Stimulated activated CD4-positive, alpha-beta T cell treated with anti-CD3 and anti-CD28 coated beads, Interleukin-4, amount 100 ng/mL, for 48 hours (primary cell): ENCODE measurements around the gene MPI.
"Not testable (repeated sequence)": the region's sequence is repeated elsewhere in the genome, so short reads cannot be mapped to it uniquely, and the experiment has no call there.

Source experiments
- DNase-seq, 2 donors: peaks; one replicate each; pipeline ENCODE4 v3.0.0-alpha.2; 2020; ENCODE audit warnings: low read depth in 2 of 2

Gene MPI

DNA sequence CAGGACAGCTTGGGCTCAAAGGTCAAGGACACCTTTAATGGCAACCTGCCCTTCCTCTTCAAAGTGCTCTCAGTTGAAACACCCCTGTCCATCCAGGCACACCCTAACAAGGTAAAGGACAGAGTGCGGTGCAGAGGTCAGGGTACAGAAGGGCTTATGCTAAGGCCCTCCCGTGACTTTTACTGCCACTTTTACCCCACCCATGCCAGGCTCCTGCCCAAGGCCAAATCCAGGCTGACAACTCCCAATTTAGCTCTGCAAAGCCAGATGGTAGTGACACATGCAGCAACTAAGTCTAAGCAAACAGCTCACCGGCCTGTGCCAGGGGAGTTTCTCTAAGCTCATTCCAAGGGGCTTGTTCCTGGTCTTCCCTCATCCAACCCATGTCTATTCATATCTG lies 1.6 kb downstream of the MPI start:
- no peak for DNase-seq

GRCh38 chr15:74892313-74892712 lies 2.5 kb downstream of the MPI start:
- DNase-seq, result no peak

- DNase-seq, result no peak
These were observed 3.1 kb downstream of the MPI start for GRCh38 chr15:74892931-74893330.

- no peak for DNase-seq
These were observed 3.8 kb downstream of the MPI start for GRCh38 chr15:74893627-74894026.

- DNase-seq, result not testable (repeated sequence)
These were observed 4.5 kb downstream of the MPI start for GRCh38 chr15:74894383-74894782.

DNA sequence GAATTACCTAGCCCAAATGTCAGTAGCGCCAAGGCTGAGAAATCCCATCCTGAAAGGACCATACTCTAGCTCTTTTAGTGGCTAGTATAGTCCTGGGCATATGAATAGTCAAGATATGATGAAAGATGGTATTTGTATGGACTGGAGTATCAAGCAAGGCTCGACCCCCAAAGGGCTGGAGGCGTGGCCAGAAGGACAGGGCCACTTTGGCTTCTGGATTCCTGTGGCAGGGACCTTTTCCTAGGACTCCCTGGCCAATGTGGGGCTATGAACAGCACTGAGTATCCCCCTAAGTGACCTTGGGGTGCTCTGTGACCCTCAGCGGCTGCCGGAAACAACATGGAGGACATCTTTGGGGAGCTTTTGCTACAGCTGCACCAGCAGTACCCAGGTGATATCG lies 6.0 kb downstream of the MPI start:
- no peak for DNase-seq

DNA sequence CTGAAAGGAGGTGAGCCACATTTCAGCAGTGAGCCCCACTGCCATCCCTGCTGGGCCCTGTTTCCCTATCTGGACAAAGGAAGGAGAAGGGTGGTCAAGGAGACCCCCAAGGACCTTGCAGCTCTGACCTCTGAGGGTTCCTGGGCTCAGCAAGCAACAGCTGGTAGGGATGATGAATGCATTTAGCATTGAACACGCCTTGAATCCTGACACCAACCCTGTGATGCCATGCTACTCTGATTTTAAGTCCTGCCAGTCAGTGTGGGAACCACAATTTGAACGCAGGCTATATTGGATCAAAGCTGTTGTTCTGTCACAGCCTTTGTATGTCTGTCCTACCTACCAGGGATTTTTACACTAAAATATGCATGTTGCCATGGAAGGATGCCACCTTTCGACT lies 6.5 kb downstream of the MPI start:
- DNase-seq, result no peak

DNA sequence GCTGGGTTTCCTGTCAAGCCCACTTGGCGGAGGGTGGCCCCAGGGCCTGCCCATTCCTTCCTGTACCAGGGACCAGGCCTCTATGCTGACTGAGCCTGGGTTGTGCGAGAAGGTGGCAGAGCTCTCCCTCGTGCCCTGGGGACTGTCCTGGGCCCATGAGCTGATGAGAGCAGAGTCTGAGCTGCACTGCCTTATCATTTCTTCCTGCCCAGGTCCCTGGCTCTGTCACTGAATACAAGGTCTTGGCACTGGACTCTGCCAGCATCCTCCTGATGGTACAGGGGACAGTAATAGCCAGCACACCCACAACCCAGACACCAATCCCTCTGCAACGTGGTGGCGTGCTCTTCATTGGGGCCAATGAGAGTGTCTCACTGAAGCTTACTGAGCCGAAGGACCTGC lies 7.5 kb downstream of the MPI start:
- DNase-seq, result no peak

GRCh38 chr15:74901612-74902063 lies 11.8 kb downstream of the MPI start:
- DNase-seq, result peak; percentile 32 to 52

GRCh38 chr15:74902295-74903075 lies 12.6 kb downstream of the MPI start:
- no peak for DNase-seq

GRCh38 chr15:74903676-74904075 lies 13.8 kb downstream of the MPI start:
- DNase-seq, result no peak

DNA sequence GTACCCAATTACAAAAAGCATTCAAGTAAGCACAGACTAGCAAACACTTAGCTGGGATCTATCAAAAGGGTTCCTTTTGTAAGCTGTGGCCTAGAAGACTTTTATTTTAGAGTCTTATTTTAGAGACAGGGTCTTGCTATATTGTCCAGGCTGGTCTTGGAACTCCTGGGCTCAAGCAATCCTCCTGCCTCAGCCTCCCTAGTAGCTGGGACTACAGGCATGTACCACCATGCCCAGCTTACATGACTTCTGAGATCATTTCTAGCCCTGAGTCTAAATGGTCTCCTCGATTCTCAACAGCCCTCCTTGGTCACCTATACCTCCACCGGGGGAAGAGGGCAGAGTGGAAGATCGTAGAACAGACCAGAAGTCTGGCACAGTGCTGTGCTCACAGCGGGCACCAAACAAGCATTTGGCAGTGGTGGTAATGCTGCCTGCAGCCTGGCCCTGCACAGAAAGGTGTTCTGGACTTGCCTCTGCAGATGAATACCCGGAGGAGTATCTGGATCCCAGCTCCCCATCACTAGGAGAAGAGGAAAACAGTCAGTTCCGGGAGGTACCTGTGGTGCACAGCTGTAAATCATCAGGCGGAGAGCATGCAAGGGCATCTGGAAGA lies 14.5 kb downstream of the MPI start:
- DNase-seq, result no peak

DNA sequence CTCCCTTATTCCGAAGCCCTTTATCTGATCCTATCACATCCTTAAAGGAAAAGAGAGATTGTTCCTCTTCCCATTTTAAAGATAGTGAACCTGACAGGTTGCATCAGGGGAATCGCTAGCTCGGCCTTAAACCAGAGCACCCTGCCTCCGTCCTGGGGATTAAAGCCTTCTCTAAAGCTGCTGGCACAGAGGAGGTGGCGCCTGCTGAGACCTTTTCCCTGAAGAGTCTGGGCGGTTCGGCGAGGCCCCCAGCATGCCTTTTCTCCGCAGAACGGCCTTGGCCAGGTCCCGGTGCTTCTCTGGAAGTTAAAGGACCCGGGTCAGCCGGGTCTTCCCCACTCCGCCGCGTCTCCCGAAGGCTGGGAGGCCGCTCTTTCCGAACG lies 16.2 kb downstream of the MPI start:
- DNase-seq, result peak in 1 of 2 donors; percentile 17

DNA sequence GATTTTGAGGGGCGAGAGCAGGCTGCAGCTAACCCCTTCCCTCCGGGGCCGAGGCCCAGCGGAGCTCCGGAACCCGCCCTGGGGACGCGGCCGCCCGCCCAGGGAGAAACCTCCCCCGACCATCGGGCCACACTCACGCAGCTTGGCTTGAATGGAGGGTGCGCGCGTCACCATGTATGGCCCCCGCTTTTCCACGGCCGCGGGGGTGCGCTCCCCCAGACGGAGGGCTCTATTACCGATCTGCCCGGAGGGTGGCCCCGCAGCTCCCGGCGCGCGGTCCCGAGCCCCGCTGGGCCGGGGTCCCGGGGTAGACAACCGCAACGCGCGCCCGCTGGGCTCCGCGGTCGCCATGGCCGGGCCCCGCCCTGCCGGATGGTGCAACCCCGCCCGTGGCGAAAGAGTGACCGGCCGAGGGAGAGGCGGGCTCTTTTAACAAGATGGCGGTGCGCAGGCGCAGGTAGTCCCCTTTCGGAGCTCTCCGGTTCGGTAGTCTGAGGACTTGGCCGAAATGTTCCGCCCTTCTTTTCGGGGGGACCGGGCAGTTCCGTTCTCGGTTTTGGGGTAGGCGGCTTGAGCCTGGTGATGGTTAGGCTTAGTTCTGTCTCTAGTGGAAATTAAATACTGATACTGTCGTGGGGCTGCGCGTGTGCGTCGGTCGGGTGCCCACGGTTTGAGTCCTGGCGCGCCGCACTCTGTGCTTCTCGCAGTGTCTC lies 16.8 kb downstream of the MPI start, which contains the start of gene FAM219B:
FAM219B (minus strand) TSS at position 402 of the 713 bp plus-strand sequence; CDS start at position 351, 51 bp downstream.
- peak; percentile 70 to 74 for DNase-seq

DNA sequence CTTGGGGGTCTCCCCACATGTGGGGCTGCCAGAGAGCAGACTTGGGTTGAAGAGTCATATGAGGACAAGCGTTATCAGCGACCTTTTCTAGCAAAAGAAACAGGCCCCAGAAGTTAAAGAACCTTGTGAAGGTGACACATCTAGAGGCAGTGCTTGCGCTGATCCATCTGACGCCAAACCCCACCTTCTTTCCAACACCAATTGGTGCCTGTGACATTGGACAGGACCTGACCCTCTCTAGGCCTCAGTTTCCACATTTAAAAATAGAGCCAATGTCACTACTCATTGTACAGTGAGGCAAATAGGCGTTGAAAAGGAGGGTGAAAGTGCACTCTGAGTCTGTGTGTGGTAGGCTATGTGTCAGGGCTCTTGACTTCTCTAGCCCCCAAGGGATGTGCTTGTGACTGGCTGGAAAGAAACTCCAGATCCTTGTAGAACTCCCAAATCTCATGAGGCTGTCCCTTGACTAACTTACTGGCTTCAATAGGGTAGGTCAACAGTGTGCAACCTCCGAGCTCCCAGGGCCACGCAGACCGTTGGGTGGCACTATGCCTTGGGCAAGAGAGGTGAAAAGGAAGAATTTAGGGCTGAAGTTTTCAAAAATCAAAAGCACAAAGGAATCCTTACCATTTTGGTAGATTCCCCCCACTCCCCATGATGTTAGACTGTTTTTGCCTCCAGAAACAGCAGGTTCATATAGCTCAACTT lies 17.5 kb downstream of the MPI start:
- no peak for DNase-seq

GRCh38 chr15:74908635-74909034 lies 18.8 kb downstream of the MPI start:
- DNase-seq, result no peak

DNA sequence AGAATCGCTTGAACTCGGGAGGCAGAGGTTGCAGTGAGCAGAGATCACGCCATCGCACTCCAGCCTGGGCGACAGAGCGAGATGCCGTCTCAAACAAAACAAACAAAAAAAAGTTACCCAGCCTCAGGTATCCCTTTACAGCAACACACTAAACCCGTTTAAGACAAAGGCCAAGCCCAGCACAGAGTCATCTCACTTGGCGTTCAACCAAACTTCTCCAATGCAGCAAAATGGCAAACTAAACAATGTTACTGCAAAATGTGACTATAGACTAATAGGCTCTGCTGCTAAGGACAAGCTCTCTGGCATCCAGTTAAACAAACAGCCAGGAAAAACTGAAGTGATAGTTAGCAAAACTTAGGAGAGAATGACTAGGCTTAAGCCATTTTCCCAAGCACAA lies 23.2 kb downstream of the MPI start:
- DNase-seq, result no peak

GRCh38 chr15:74913799-74914198 lies 24.0 kb downstream of the MPI start:
- not testable (repeated sequence) for DNase-seq

- DNase-seq, result no peak
These were observed 27.8 kb downstream of the MPI start for GRCh38 chr15:74917676-74918075.

DNA sequence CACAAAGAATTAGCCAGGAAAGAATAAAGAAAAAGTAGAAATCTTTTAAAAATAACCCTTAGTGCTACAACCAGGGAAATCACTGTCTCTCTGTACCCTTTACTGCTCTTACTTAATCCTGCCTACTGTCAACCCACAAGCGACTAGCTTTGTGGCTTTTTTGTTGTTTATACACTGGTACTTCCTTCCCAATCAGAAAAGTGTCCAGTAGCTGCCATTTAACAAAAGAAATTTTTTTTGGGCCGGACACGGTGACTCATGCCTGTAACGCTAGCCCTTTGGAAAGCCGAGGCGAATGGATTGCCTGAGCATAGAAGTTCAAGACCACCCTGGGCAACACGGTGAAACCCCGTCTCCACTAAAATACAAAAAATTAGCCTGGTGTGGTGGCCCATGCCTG lies 30.6 kb downstream of the MPI start:
- no peak for DNase-seq

DNA sequence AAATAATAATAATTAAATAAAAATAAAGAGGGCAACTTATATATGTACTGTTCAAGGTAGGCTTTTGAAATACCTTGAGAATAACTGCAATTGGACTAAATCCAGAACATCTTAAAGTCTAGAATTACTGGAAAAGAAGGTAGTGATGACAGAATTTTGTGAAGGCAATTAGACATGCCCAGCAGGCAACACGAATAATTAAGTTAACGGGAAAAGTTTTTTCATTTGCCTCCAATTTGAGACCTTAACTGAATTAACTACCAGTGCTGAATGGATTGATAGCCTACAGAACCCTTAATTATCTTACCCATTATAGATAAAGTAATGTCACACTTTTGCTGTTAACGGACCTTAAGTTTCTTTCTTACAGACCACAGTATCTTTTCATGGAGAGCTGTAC lies 34.7 kb downstream of the MPI start:
- no peak for DNase-seq

DNA sequence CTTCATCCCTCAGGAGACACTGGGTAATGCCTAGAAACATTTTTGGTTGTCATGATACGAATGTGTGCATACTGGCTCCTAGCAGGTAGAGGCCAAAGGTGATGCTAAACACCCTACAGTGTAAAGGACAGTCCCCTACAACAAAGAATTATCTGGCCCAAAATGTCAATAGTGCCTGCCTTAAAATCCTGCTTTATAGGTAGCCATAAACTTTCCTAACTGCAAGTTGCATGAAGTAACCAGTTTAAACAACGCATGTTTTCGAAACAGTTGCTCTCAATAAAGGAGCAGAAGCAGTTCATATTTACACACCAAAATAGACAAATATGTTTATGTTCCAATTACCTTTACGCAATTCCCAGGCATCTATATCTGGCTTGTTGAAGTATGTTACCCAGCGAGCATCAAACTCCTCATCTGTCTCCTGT lies 38.9 kb downstream of the MPI start:
- no peak for DNase-seq
